NCI-H345 treated with DMSO at 0.1 percent for 48 hours (cell line): Measurements from ENCODE around the gene CLPX.
"Not testable (repeated sequence)": the region's sequence is repeated elsewhere in the genome, so short reads cannot be mapped to it uniquely, and the experiment has no call there.

Source experiments
- DNase-seq: peaks from one replicate; lab custom pipeline; 2025; ENCODE audit not compliant: unreplicated experiment; lab: John Stamatoyannopoulos, UW

The CLPX gene

DNA sequence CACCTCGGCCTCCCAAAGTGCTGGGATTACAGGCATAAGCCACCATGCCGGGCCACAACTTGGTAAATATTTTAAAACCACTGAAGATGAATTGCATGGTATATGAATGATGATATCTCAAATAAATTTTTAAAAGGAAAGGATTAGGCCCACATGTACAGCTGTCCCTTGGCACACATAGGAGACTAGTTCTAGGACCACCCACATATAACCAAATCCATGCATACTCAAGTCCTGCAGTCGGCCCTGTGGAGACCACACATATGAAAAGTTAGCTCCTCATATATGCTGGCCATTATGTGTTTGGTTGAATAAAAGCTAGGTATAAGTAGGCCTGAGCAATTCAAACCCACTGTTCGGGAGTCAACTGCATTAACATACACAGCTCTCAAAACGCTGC, 10.6 kb downstream of the CLPX start:
- DNase-seq = no peak

GRCh38 chr15:65172531-65172930, 12.6 kb downstream of the CLPX start:
- no peak for DNase-seq

- no peak for DNase-seq
Observed at GRCh38 chr15:65171428-65171827, 13.7 kb downstream of the CLPX start.

- no peak for DNase-seq
Observed at GRCh38 chr15:65165875-65166274, 19.3 kb downstream of the CLPX start.

DNA sequence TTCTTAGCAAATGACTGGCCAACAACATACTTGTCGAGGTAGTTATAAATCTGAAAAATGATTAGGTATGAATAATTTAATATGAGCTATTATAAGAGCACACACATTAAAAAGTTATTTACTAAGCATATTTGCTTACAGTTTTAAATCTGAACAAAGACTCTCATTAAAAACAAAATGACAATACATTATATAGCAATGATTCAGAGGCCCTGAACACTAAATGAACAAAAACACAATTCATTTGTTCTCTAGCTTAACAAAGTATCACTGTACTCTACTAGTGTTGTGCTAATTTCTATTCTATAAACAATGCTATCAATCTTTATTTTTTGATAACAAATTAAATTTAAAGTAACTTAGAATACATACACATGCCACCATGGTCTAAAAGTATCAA, 21.0 kb downstream of the CLPX start:
- DNase-seq = no peak

- no peak for DNase-seq
Observed at GRCh38 chr15:65163041-65163440, 22.1 kb downstream of the CLPX start.

DNA sequence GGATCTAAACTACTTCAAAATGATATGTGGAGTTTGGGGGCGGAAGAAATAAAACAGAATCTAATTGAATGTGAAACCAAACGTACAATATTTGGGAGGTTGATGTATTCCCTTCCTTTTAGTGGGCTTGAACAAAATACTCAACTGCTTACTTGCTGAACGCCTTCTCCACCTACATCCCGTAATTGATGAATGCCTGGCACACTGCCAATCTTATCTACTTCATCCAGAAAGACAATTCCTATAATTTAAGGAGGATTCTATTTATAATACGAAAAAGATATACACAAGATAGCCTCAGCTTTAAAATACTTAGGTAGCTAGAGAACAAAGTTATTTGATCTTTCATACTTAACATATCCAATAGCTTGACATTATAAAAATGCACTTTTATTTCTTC, 28.4 kb downstream of the CLPX start:
- DNase-seq = no peak

GRCh38 chr15:65154720-65155119, 30.4 kb downstream of the CLPX start:
- no peak for DNase-seq

DNA sequence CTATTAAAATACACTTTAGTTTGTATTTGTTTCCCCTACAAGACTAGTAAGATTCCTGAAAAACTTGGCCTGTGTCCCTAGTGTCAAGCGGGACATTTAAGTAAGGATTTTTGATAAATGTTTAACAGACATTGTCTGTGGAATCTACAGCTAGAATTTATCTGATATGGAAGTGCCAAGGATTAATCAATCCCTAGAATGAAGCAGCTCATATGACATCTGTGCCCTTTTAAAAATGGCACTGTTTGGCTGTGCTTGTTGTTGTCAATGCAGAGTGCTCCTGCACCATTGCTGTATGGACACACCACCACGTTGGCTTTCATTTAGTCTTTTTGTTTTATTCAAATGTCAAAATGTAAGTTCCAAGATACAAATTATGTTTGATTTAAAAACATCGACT, 37.2 kb downstream of the CLPX start:
- DNase-seq = no peak

- DNase-seq = no peak
Observed at GRCh38 chr15:65146438-65146837, 38.7 kb downstream of the CLPX start.

DNA sequence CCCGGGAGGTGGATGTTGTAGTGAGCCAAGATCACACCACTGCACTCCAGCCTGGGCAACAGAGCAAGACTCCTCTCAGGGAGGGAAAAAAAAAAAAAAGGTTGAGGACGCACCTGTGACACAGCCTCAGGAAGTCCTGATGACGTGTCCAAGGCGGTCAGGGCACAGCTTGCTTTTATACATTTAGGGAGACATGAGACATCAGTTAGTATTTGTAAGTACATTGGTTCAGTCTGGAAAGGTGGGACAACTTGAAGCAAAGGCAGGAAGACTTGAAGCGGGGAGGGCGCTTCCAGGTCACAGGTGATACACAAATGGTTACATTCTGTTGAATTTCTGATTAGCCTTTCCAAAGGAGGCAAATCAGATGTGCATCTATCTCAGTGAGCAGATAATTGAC, 46.5 kb downstream of the CLPX start:
- DNase-seq = not testable (repeated sequence)

GRCh38 chr15:65137893-65138292, 47.2 kb downstream of the CLPX start:
- DNase-seq = not testable (repeated sequence)

- not testable (repeated sequence) for DNase-seq
Observed at GRCh38 chr15:65137089-65137488, 48.1 kb downstream of the CLPX start.

DNA sequence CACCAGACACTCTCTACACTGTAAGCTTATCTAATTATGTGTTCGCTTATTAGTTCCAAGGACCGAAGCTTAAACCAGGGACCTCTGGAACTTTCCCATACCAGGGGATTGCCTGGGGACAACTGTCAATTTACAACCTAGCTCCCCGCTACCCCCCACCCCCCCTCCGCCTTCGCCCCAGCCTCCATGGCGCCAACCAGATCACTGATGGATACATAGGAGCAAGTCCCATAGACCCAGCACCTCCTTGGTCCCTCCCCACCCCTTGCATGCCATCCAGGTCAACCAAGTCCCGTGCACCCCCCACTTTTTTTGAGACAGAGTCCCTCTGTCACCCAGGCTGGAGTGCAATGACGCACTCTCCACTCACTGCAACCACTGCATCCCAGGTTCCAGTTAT, 50.6 kb downstream of the CLPX start:
- no peak for DNase-seq

- peak; percentile 62 for DNase-seq
Observed at GRCh38 chr15:65133548-65134200, 51.5 kb downstream of the CLPX start, which contains the start of gene PDCD7. TSS of gene PDCD7 (minus strand) at chr15:65133808. CDS start at chr15:65133781, 27 bp downstream.

DNA sequence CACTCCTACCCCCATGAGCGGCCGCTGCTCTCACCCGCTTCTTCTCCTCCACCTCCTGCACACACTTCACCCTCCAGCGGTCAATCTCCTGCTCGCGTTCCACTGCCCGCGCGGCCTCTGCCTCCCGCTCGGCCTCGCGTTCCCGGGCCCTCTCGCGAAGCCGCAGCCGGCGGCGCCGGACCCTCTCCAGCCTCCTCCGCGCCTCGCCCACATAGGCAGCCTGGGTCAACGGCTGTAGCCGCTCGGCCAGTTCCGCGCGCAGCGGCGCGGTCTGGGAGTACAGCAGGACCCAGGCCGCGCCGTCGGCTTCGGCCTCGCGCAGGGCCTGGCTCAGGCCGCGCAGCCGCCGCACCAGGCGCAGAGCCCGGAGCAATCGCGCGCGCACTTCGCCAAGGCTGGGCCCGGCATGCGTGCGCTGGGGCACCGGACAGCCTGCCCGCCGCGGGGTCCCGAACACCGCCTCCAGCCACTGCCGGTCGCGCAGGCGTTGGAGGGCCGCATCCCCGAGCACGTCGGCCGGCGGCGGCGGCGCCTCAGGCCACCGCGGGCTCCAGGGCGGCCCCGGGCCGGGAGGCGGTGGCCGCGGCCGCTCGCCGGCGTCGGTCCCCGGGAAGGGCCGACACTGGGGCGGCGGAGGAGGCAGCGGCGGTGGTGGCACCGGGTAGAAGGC, 52.1 kb downstream of the CLPX start:
- DNase-seq = no peak

GRCh38 chr15:65130941-65131340, 54.2 kb downstream of the CLPX start:
- DNase-seq = no peak

GRCh38 chr15:65115542-65115941, 69.6 kb downstream of the CLPX start:
- DNase-seq = no peak

- DNase-seq = no peak
Observed at GRCh38 chr15:65115086-65115485, 70.1 kb downstream of the CLPX start, which contains the start of gene UBAP1L. TSS of gene UBAP1L (minus strand) at chr15:65115200. CDS start at chr15:65106215, 8,985 bp downstream.

DNA sequence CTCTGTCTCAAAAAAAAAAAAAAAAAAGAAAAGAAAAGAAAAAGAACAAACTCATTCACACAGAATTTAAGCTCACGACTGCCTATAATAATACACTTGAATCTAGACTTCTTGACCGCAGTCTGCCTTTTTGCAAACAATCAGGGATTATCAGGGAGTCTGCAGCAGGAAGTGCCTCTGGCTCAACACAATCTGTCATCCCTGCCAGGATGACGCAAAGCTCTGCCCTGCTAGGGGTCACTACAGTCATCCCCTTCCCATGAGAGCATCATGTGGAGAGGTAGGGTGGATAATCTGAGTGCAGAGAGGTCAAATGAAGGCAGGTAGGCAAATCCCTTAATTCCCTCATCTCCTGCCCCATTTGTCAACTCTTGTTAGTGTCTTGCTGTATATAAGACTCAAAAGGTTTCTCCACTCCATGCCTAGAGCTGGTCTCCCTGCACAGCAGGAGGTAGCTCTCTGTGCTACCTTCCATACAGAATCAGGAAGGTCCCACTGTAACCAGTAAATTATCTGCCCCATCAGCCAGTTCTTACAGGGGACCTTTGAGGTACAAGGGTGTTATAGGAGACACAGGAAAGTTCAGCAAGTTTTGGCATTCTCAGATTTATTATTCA, 74.4 kb downstream of the CLPX start:
- no peak for DNase-seq

- DNase-seq = no peak
Observed at GRCh38 chr15:65106011-65106590, 79.0 kb downstream of the CLPX start.

DNA sequence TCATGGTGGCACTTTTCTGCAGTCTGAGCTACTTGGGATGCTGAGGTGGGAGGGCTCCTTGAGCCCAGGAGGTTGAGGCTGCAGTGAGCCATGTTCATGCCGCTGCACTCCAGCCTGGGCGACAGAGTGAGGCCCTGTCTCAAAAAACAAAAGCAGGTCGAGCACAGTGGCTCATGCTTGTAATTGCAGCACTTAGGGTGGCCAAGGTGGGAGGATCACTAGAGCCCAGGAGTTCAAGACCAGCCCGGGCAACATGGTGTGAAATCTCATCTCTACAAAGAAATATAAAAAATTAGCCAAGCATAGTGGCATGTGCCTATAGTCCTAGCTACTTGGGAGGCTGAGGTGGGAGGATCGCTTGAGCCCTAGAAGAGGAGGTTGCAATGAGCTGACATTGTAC, 80.1 kb downstream of the CLPX start:
- no peak for DNase-seq
